Endodermal cell (in vitro differentiated cells): ENCODE results near the gene DBX2. TPM values are rescaled to one million over a fixed set of nuclear protein-coding genes. Genes with fewer than 3 reads are reported as not detected.
"Not testable (repeated sequence)": the region's sequence is repeated elsewhere in the genome, so short reads cannot be mapped to it uniquely, and the experiment has no call there.

Source experiments
- DNase-seq: peaks from one replicate; pipeline ENCODE4 v3.0.0-alpha.2; 2017
- H3K27ac ChIP-seq: 2 replicates; pipeline ENCODE4 v1.5.1; 2013; ENCODE audit warnings: mild to moderate bottlenecking, low read depth, low read length, moderate library complexity
- H3K27me3 ChIP-seq: 2 replicates; pipeline ENCODE4 v1.6.1; 2013; ENCODE audit warnings: mild to moderate bottlenecking, low read length, moderate library complexity; ENCODE audit not compliant: insufficient read depth, control insufficient read depth, poor library complexity, severe bottlenecking
- H3K36me3 ChIP-seq: 2 replicates; pipeline ENCODE4 v1.7.0; 2013; ENCODE audit warnings: mild to moderate bottlenecking, low read length, moderate library complexity; ENCODE audit not compliant: control insufficient read depth, insufficient read depth
- H3K4me1 ChIP-seq: one replicate; pipeline ENCODE4 v1.7.0; 2013; ENCODE audit warnings: low read length; ENCODE audit not compliant: control insufficient read depth, insufficient read depth
- H3K4me3 ChIP-seq: 2 replicates; pipeline ENCODE4 v1.5.1; 2013; ENCODE audit warnings: mild to moderate bottlenecking, low read length, moderate library complexity
- H3K9ac ChIP-seq: 2 replicates; pipeline ENCODE4 v1.6.1; 2013; ENCODE audit warnings: mild to moderate bottlenecking, low read length, moderate library complexity; ENCODE audit not compliant: poor library complexity, severe bottlenecking; ENCODE audit errors: extremely low read depth
- H3K9me3 ChIP-seq: 2 replicates; pipeline ENCODE4 v1.6.1; 2013; ENCODE audit warnings: mild to moderate bottlenecking, low read length, moderate library complexity; ENCODE audit not compliant: control insufficient read depth
- H3K27ac Mint-ChIP-seq: 2 replicates; pipeline ENCODE4 v1.8.0; 2020; ENCODE audit warnings: mixed read lengths
- H3K27me3 Mint-ChIP-seq: 2 replicates; pipeline ENCODE4 v1.8.0; 2021; ENCODE audit warnings: mild to moderate bottlenecking, mixed read lengths; ENCODE audit not compliant: insufficient read depth
- H3K36me3 Mint-ChIP-seq: 2 replicates; pipeline ENCODE4 v1.8.0; 2020; ENCODE audit warnings: low read depth, mixed read lengths
- H3K4me1 Mint-ChIP-seq: 2 replicates; pipeline ENCODE4 v1.8.0; 2020; ENCODE audit warnings: mixed read lengths
- H3K4me3 Mint-ChIP-seq: 2 replicates; pipeline ENCODE4 v1.8.0; 2020; ENCODE audit warnings: mild to moderate bottlenecking, moderate library complexity, mixed read lengths
- H3K9me3 Mint-ChIP-seq: 2 replicates; pipeline ENCODE4 v1.8.0; 2020; ENCODE audit warnings: mild to moderate bottlenecking, mixed read lengths
- CTCF ChIP-seq: fragments of 200-600 bp; sonication (generic); conservative IDR thresholded peaks from 2 replicates; pipeline ENCODE4 v1.5.0; 2021; ENCODE audit warnings: antibody characterized with exemption, mild to moderate bottlenecking
- WGBS, 2 experiments: methylation state at CpG; one replicate each; pipeline versions ENCODE4 v1.1.5 to v1.1.7; 2013; ENCODE audit warnings: missing lambda C conversion rate in 2 of 2, mixed read lengths in 1 of 2; ENCODE audit not compliant: insufficient coverage in 1 of 2, insufficient read length in 1 of 2; 5-methylcytosine and 5-hydroxymethylcytosine counted together
- long read RNA-seq, 4 experiments: library from polyadenylated mRNA in 2 of 4; library from RNA in 1 of 4; library from capped mRNA in 1 of 4; stranded (forward) in 3 of 4; unstranded in 1 of 4; transcript quantifications; one replicate each; pipeline ENCODE4 v2.0.0, GENCODE V29; 2020 to 2021; ENCODE audit warnings: inconsistent platforms in 1 of 4
- polyA plus RNA-seq, 2 experiments: library from polyadenylated mRNA; stranded (reverse); fragments of 50-300 nt; gene quantifications; one replicate each; pipeline ENCODE4 v1.2.3, GENCODE V29; 2013
- total RNA-seq, 2 donors: library from RNA; stranded (reverse); fragmentation: NEBNext Ultra II Directional in 1 of 2; extraction: Animal tissue kit (Norgen Biotek cat#: 25700) in 1 of 2; gene quantifications; 2 replicates in 1 of 2; 3 replicates in 1 of 2; pipeline ENCODE4 v1.2.1, GENCODE V29; 2021

The DBX2 gene
- total RNA-seq = not detected
- polyA plus RNA-seq (2013, experiment 1 of 2) = 0.14 TPM
- polyA plus RNA-seq (2013, experiment 2 of 2) = not detected
- long read RNA-seq, experiment 1 = 0 reads
- long read RNA-seq, experiment 2 = 0 reads
- long read RNA-seq, experiment 3 = 0 reads
- long read RNA-seq, experiment 4 = 0 reads

GRCh38 chr12:45050751-45051571 lies at the start of gene DBX2:
Gene DBX2 (minus strand): TSS chr12:45051099. CDS start chr12:45050927, 172 bp downstream.
- Histone ChIP-seq H3K27ac (no peak within 1 kb of the TSS), H3K4me3 (peak within 1 kb of the TSS; percentile 86), H3K36me3 (no peaks in the 10 kb centered on the region), H3K27me3 (peaks cover 74% of the 10 kb centered on the region), H3K4me1 (no peaks in the 10 kb centered on the region), H3K9ac (no peak within 1 kb of the TSS), H3K9me3 (no peaks in the 10 kb centered on the region)
- no peaks in the 10 kb centered on the region for H3K9me3 Mint-ChIP-seq
- peak; percentile 76 for DNase-seq
- peaks cover 6% of the 10 kb centered on the region for H3K4me1 Mint-ChIP-seq
- peaks cover 76% of the 10 kb centered on the region for H3K27me3 Mint-ChIP-seq
- WGBS, 2 experiments = 0% methylated on average over 24 to 75 of the region's 77 CpGs
- peak within 1 kb of the TSS; percentile 67 for H3K4me3 Mint-ChIP-seq
- no peaks in the 10 kb centered on the region for H3K36me3 Mint-ChIP-seq
- TF ChIP-seq CTCF = no peak
- H3K27ac Mint-ChIP-seq = no peak within 1 kb of the TSS

GRCh38 chr12:45098766-45099165 lies 47.9 kb upstream of the DBX2 start:
- no peaks in the 10 kb centered on the region for H3K9me3 ChIP-seq
- DNase-seq = no peak
- Mint-ChIP-seq H3K27me3 (peaks cover 3% of the 10 kb centered on the region), H3K4me1 (no peaks in the 10 kb centered on the region), H3K4me3 (no peak overlapping the region), H3K9me3 (no peaks in the 10 kb centered on the region), H3K27ac (no peak overlapping the region), H3K36me3 (no peaks in the 10 kb centered on the region)
- 92 to 96% methylated on average over 2 of the region's 2 CpGs for WGBS, 2 experiments
- H3K36me3 ChIP-seq = no peaks in the 10 kb centered on the region
- no peak overlapping the region for H3K4me3 ChIP-seq
- no peaks in the 10 kb centered on the region for H3K27me3 ChIP-seq
- no peak overlapping the region for H3K9ac ChIP-seq
- no peaks in the 10 kb centered on the region for H3K4me1 ChIP-seq
- no peak for TF ChIP-seq CTCF
- H3K27ac ChIP-seq = no peak overlapping the region

GRCh38 chr12:45095417-45095816 lies 44.5 kb upstream of the DBX2 start:
- not testable (repeated sequence) for H3K36me3 Mint-ChIP-seq, H3K4me3 ChIP-seq, H3K36me3 ChIP-seq, H3K4me1 Mint-ChIP-seq, H3K27ac Mint-ChIP-seq, DNase-seq, H3K9ac ChIP-seq, H3K9me3 ChIP-seq, H3K4me1 ChIP-seq, H3K27me3 ChIP-seq, H3K4me3 Mint-ChIP-seq, H3K9me3 Mint-ChIP-seq, H3K27ac ChIP-seq, H3K27me3 Mint-ChIP-seq
- 92 to 100% methylated on average over 2 to 3 of the region's 3 CpGs for WGBS, 2 experiments
